Caco-2 (cell line): ENCODE data around the gene RXRA. TPM values are rescaled to one million over a fixed set of nuclear protein-coding genes. Genes with fewer than 3 reads are reported as not detected.

Experiments
- BruUV-seq: library from RNA; stranded (reverse); fragments of 400-500 nt; replicated peaks from 2 replicates; lab custom pipeline; 2021; lab: Mats Ljungman, UMichigan
- CTCF ChIA-PET: fragments of 300-600 bp; sonication (Branson Sonifier 250); formaldehyde crosslinking; loops from one replicate; lab custom pipeline; 2022; ENCODE audit warnings: antibody characterized with exemption; lab: Charles Lee
- POLR2A ChIA-PET: fragments of 300-600 bp; sonication (Branson Sonifier 250); formaldehyde crosslinking; loops from one replicate; lab custom pipeline; 2022; ENCODE audit warnings: antibody characterized with exemption; lab: Charles Lee
- DNase-seq, 2 experiments: peaks; one replicate each; pipeline versions ENCODE4 v3.0.0 to v3.0.0-alpha.2; 2020 to 2022
- H3K27me3 ChIP-seq: replicated peaks from 2 replicates; pipeline ENCODE4 v1.6.0; 2011; ENCODE audit warnings: low read length; ENCODE audit not compliant: control insufficient read depth, insufficient read depth
- H3K36me3 ChIP-seq: 2 replicates; pipeline ENCODE4 v1.5.1; 2011; ENCODE audit warnings: low read length; ENCODE audit not compliant: control insufficient read depth, insufficient read depth
- H3K4me1 ChIP-seq: fragments of 250-450 bp; sonication (Bioruptor Pico); 2 replicates; pipeline ENCODE4 v1.5.1; 2020; ENCODE audit warnings: mild to moderate bottlenecking
- H3K4me3 ChIP-seq: 2 replicates; pipeline ENCODE4 v1.5.1; 2011; ENCODE audit warnings: low read depth, mild to moderate bottlenecking, control low read depth, low read length
- H3K9me3 ChIP-seq: fragments of 250-450 bp; sonication (Bioruptor Pico); 2 replicates; pipeline ENCODE4 v1.5.1; 2020; ENCODE audit warnings: mild to moderate bottlenecking, moderate library complexity
- H3K27ac Mint-ChIP-seq: one replicate; pipeline ENCODE4 v1.8.0; 2022; ENCODE audit warnings: mixed read lengths; ENCODE audit not compliant: unreplicated experiment
- H3K27me3 Mint-ChIP-seq: one replicate; pipeline ENCODE4 v1.8.0; 2022; ENCODE audit warnings: mixed read lengths; ENCODE audit not compliant: insufficient read depth, unreplicated experiment
- H3K36me3 Mint-ChIP-seq: one replicate; pipeline ENCODE4 v1.8.0; 2022; ENCODE audit warnings: mild to moderate bottlenecking, mixed read lengths; ENCODE audit not compliant: insufficient read depth, unreplicated experiment
- H3K4me1 Mint-ChIP-seq: one replicate; pipeline ENCODE4 v1.8.0; 2022; ENCODE audit warnings: low read depth, mixed read lengths; ENCODE audit not compliant: unreplicated experiment
- H3K4me3 Mint-ChIP-seq: one replicate; pipeline ENCODE4 v1.8.0; 2022; ENCODE audit warnings: mild to moderate bottlenecking, moderate library complexity, mixed read lengths; ENCODE audit not compliant: unreplicated experiment
- H3K9me3 Mint-ChIP-seq: one replicate; pipeline ENCODE4 v1.8.0; 2022; ENCODE audit warnings: mixed read lengths; ENCODE audit not compliant: unreplicated experiment
- CTCF ChIP-seq, 2 experiments: fragments of 200-600 bp in 1 of 2; IDR thresholded peaks; 1 replicate in 1 of 2; 2 replicates in 1 of 2; pipeline versions ENCODE4 v1.5.1 to v1.8.0; 2011 to 2022; ENCODE audit warnings: antibody characterized with exemption in 1 of 2, control low read depth in 1 of 2, inconsistent platforms in 1 of 2, low read depth in 1 of 2, low read length in 1 of 2, mild to moderate bottlenecking in 1 of 2, moderate library complexity in 1 of 2; ENCODE audit not compliant: insufficient read depth in 1 of 2, severe bottlenecking in 1 of 2, unreplicated experiment in 1 of 2
- intact Hi-C: fragments of 100-400 bp; cut with micrococcal nuclease; formaldehyde crosslinking; loops from one replicate; pipeline ENCODE4 v1.10.0; 2022; ENCODE audit not compliant: unreplicated experiment
- total RNA-seq: library from RNA; stranded (reverse); gene quantifications from 2 replicates; pipeline ENCODE4 v1.2.3, GENCODE V29; 2022

The RXRA gene
- total RNA-seq, 1 experiment from 2014 or later = 69.1 TPM

GRCh38 chr9:134360180-134360759 is 34.0 kb downstream of the RXRA start:
- H3K9me3 ChIP-seq = no peaks in the 10 kb centered on the region
- intact Hi-C loops = no loop called here
- H3K36me3 ChIP-seq = no peaks in the 10 kb centered on the region
- Mint-ChIP-seq H3K27me3 (no peaks in the 10 kb centered on the region), H3K36me3 (peaks cover 13% of the 10 kb centered on the region), H3K4me1 (peaks cover 12% of the 10 kb centered on the region), H3K4me3 (no peak overlapping the region), H3K27ac (no peak overlapping the region), H3K9me3 (no peaks in the 10 kb centered on the region)
- BruUV-seq = no TSS peak
- no peak for TF ChIP-seq CTCF (IDR thresholded peaks at IDR 0.05; ENCODE audit: insufficient read depth in 1 of 2, low read depth in 1 of 2, low read length in 1 of 2, severe bottlenecking in 1 of 2, unreplicated experiment in 1 of 2)
- POLR2A ChIA-PET = no interaction called here
- H3K27me3 ChIP-seq = no peaks in the 10 kb centered on the region
- H3K4me1 ChIP-seq = peaks cover 49% of the 10 kb centered on the region
- no peak for DNase-seq
- no peak overlapping the region for H3K4me3 ChIP-seq
- CTCF ChIA-PET = no interaction called here

GRCh38 chr9:134360897-134361296 is 34.6 kb downstream of the RXRA start:
- ChIA-PET POLR2A (no interaction called here), CTCF (no interaction called here)
- Mint-ChIP-seq H3K36me3 (peaks cover 13% of the 10 kb centered on the region), H3K4me1 (peaks cover 13% of the 10 kb centered on the region), H3K4me3 (no peak overlapping the region), H3K9me3 (no peaks in the 10 kb centered on the region), H3K27ac (no peak overlapping the region), H3K27me3 (no peaks in the 10 kb centered on the region)
- H3K27me3 ChIP-seq = no peaks in the 10 kb centered on the region
- no peak for DNase-seq
- intact Hi-C loops = no loop called here
- H3K9me3 ChIP-seq = no peaks in the 10 kb centered on the region
- no peaks in the 10 kb centered on the region for H3K36me3 ChIP-seq
- no peak overlapping the region for H3K4me3 ChIP-seq
- TF ChIP-seq CTCF (IDR thresholded peaks at IDR 0.05; ENCODE audit: insufficient read depth in 1 of 2, low read depth in 1 of 2, low read length in 1 of 2, severe bottlenecking in 1 of 2, unreplicated experiment in 1 of 2) = no peak
- no TSS peak for BruUV-seq
- peaks cover 44% of the 10 kb centered on the region for H3K4me1 ChIP-seq

GRCh38 chr9:134361426-134361825 is 35.2 kb downstream of the RXRA start:
- Mint-ChIP-seq H3K36me3 (peaks cover 13% of the 10 kb centered on the region), H3K27me3 (no peaks in the 10 kb centered on the region), H3K9me3 (no peaks in the 10 kb centered on the region), H3K4me3 (no peak overlapping the region), H3K4me1 (peaks cover 13% of the 10 kb centered on the region), H3K27ac (no peak overlapping the region)
- H3K36me3 ChIP-seq = no peaks in the 10 kb centered on the region
- intact Hi-C loops = no loop called here
- no peak overlapping the region for H3K4me3 ChIP-seq
- ChIA-PET POLR2A (no interaction called here), CTCF (no interaction called here)
- TF ChIP-seq CTCF (IDR thresholded peaks at IDR 0.05; ENCODE audit: insufficient read depth in 1 of 2, low read depth in 1 of 2, low read length in 1 of 2, severe bottlenecking in 1 of 2, unreplicated experiment in 1 of 2) = no peak
- no peak for DNase-seq
- peaks cover 39% of the 10 kb centered on the region for H3K4me1 ChIP-seq
- H3K9me3 ChIP-seq = no peaks in the 10 kb centered on the region
- no peaks in the 10 kb centered on the region for H3K27me3 ChIP-seq
- no TSS peak for BruUV-seq
